GM12891 (cell line): ENCODE data around the gene ANXA5.

Experiments
- POLR2AphosphoS5 ChIP-seq: IDR thresholded peaks from 2 replicates; pipeline ENCODE4 v1.6.1; 2011; ENCODE audit warnings: low read depth, low read length, control low read depth
- POU2F2 ChIP-seq: IDR thresholded peaks from 2 replicates; pipeline ENCODE4 v1.6.1; 2011; ENCODE audit warnings: low read depth, mild to moderate bottlenecking, control low read depth, low read length, moderate library complexity
- TAF1 ChIP-seq: IDR thresholded peaks from 2 replicates; pipeline ENCODE4 v1.6.1; 2011; ENCODE audit warnings: low read depth, low read length, control low read depth

DNA sequence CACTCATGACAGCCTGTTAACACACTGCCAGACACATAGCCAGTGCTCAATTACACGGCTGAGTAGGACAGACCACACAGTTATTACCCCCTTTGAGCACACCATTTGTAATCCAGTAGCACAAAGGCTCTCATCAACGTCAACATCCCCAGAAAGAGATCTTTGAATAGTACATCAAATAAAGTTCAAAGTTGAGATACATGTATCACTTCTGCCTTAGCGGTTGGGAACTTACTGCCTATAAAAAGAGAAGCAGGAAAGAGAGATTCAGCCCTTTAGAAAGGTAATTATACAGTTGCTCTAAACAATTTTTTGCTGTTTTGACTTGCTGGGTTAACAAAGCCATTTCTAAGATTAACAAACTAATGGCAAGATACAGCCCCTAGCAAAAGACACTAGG is 16.2 kb downstream of the ANXA5 start:
- no peak for TF ChIP-seq POLR2AphosphoS5
- no peak for TF ChIP-seq TAF1
- TF ChIP-seq POU2F2: no peak
